MG63 (cell line): ENCODE results near the gene HYOU1. TPM values are rescaled to one million over a fixed set of nuclear protein-coding genes. Genes with fewer than 3 reads are reported as not detected.
A peak's percentile ranks its signal among the peaks of the same experiment; 100 is the strongest.
"Not testable (repeated sequence)": the region's sequence is repeated elsewhere in the genome, so short reads cannot be mapped to it uniquely, and the experiment has no call there.

Experiments used
- DNase-seq: peaks from one replicate; pipeline ENCODE4 v3.0.0-alpha.2; 2020
- H3K27me3 ChIP-seq: fragments of 250-450 bp; sonication (Bioruptor Pico); 2 replicates; pipeline ENCODE4 v1.5.1; 2020; ENCODE audit warnings: mild to moderate bottlenecking, moderate library complexity
- H3K36me3 ChIP-seq: fragments of 250-450 bp; sonication (Bioruptor Pico); 2 replicates; pipeline ENCODE4 v1.5.1; 2020; ENCODE audit warnings: mild to moderate bottlenecking, moderate library complexity
- H3K4me3 ChIP-seq: fragments of 250-450 bp; sonication (Bioruptor Pico); 2 replicates; pipeline ENCODE4 v1.5.1; 2020; ENCODE audit warnings: mild to moderate bottlenecking, moderate library complexity
- H3K9me3 ChIP-seq: fragments of 250-450 bp; sonication (Bioruptor Pico); 2 replicates; pipeline ENCODE4 v1.5.1; 2020; ENCODE audit warnings: mild to moderate bottlenecking, moderate library complexity
- total RNA-seq: library from RNA; depleted of rRNA; stranded (reverse); fragments of >200 nt; shearing (Covaris generic); gene quantifications from 2 replicates; pipeline ENCODE4 v1.2.3, GENCODE V29; 2014; ENCODE audit warnings: low replicate concordance; rRNA removed

HYOU1 gene
- 137 and 228 TPM in 2 replicates for total RNA-seq

DNA sequence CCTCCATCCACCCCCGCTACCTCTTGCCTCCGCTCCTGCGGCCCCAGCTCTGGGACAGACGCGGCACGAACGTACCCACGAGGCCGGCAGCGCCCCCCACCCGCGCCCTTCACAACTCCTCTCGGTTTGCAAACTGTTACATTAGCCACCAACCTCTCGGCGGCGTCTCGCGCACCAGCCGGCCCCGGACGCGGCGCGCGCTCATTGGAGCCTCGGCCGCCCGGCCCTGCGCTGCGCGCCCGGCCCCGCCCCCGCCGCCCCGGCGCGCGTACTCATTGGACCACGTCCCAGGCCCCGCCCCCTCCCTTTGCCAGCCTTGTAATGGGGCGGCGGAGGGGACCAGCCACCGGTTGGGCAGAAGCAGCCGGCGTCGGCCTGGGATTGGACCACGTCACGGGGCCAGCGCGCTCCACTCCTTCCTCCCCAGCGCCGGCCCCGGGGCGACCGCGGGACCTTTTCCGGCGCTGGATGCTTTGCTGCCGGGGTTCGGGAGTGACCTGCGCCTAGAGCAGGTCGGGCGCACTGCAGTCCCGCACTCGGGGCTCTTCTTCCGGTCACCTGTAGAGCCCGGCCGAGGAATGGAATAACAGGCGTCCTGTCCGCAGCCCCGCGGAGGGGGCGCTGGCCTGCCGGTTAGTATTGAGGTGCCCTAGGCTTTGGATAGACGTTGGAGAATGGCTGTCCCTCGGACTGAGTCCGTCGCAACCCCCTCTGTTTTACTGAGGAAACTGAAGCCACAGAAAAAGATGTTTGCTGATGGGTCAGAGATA lies at the start of gene HYOU1:
Gene HYOU1, minus strand, starts transcription at position 206 of the 770 bp plus-strand sequence. CDS start 1,045 bp downstream, outside the sequence.
- H3K4me3 ChIP-seq, result peak within 1 kb of the TSS; percentile 92
- peaks cover 39% of the 10 kb centered on the region for H3K36me3 ChIP-seq
- peak; percentile 97 for DNase-seq
- H3K9me3 ChIP-seq, result no peaks in the 10 kb centered on the region
- H3K27me3 ChIP-seq, result no peaks in the 10 kb centered on the region

- DNase-seq, result no peak
- H3K36me3 ChIP-seq, result peaks cover 6% of the 10 kb centered on the region
- no peaks in the 10 kb centered on the region for H3K9me3 ChIP-seq
- H3K4me3 ChIP-seq, result no peak overlapping the region
- no peaks in the 10 kb centered on the region for H3K27me3 ChIP-seq
Measured at GRCh38 chr11:119103793-119104192, 46.8 kb upstream of the HYOU1 start.

DNA sequence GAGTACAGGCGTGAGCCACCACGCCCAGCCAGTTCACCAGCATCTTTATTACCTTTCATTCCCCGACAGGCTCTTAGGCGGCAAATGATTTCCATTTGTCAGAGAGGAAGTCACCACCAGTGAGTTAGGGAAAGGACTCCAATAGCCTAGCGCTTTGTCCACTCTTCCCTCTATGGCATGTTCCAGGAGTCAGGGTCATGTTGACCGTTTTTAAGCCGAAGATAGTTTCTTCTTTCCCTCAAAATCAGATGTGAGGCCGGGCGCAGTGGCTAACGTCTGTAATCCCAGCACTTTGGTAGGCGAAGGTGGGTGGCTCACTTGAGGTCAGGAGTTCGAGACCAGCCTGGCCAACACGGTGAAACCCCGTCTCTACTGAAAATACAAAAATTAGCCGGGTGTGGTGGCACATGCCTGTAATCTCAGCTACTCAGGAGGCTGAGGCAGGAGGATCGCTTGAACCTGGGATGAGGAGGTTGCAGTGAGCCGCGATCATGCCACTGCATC lies 46.2 kb upstream of the HYOU1 start:
- H3K27me3 ChIP-seq, H3K9me3 ChIP-seq, DNase-seq: not testable (repeated sequence)
- H3K4me3 ChIP-seq, result peak overlapping the region; percentile 97
- peaks cover 12% of the 10 kb centered on the region for H3K36me3 ChIP-seq

DNA sequence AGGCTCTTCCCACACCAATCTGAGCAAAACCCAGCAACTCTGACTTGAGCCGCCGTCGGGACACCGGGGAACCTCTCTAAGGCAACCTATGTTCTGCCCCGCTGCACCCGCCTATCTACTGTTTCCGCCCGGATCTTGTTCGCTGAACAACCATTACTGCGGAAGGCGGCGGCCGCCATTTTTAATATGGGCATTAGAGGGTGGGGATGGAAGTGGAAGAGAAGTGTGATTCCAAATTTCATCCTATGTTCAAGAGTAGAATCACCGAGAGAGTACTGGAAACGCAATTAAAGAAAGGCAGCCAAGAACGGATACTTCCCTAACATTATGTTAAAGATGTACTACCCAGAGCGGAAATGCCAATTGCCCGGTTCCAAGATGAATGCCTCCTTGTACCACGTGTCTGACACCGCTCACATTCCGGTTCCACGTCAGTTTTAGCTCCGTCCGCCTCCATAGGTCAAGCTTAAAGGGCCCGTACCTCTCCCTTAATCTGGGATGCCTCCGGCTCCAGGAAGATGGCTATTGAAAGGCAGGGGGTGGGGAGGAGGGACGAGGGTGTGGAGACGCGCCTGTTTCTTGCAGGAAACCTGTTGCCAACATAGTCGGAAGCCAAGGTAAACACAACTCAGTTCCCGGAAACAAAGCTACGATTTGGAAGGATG lies 44.9 kb upstream of the HYOU1 start, which contains the start of gene DPAGT1:
Gene DPAGT1, minus strand, starts transcription at position 95 of the 665 bp plus-strand sequence. CDS start 198 bp downstream, outside the sequence.
- Histone ChIP-seq H3K36me3 (peaks cover 25% of the 10 kb centered on the region), H3K27me3 (no peaks in the 10 kb centered on the region), H3K4me3 (peak within 1 kb of the TSS; percentile 97), H3K9me3 (no peaks in the 10 kb centered on the region)
- DNase-seq, result peak; percentile 97

DNA sequence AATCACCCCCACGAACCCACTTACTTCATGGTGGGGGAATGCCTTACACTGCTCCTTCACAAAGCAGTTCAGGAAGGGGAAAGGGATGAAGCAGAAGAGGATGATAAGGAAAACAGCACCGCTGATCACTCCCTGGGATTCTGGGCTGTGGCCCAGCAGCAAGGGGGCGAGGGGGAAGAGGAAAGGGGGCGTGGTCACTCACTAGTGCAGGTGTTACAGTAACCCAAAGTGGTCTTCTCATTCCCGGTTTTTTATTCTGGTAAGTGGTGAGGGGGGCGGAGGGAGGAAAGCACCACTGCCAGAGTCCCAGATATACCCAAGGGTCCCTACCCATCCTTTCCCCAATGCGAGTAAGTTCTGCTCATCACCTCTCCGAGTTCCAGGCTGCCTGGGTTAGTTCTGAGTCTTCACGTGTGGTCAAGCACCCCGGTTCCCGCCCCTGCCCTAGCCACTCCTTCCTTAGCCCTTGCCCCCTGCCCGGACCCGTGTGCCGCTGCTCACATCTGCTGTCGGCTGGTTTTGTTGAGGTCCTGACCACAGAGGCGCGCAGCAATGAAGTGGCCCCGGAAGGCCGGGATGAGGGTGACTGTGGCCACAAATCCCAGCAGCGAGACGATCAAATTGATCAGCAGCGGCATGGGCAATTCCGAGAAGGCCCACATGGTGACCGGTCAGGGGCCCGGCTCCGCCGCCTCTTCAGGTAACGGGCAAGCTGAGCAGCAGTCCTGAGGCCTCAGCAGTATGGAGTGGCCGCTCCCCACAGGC lies 44.2 kb upstream of the HYOU1 start:
- peaks cover 32% of the 10 kb centered on the region for H3K36me3 ChIP-seq
- no peaks in the 10 kb centered on the region for H3K9me3 ChIP-seq
- H3K4me3 ChIP-seq, result peak overlapping the region; percentile 97
- DNase-seq, result peak; percentile 60
- no peaks in the 10 kb centered on the region for H3K27me3 ChIP-seq

DNA sequence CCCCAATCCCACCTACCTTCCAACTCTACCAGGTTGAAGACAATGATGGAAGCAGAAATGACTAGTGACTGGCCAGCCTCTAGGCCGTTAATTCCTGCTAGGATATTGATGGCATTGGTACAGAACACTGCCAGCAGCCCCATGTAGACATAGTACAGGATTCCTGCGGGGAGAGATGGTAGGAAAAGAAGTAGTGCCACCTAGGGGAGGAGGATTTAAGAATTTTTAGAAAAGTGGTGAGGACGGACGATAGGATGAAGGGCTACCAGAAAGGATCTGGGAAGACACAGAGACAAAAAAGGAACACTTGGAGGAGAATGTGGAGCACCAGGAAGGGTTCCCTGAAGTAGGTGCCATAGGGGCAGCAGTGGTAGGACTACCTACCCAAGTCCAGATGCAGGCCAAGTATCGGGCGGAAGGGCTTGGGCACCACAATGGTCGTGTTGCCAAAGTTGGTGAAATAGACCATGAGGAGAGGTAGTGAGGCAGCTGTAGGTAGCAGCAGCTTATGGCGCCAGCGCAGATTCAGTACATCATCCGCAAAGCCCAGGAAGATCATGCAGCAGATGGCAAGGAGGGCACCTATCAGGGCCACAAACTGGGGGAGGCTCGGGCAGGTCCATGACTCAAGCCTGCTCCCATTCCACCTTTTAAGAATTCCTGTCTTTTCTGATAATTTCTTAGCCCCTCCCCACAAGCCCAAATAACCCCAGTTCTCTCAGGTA lies 43.4 kb upstream of the HYOU1 start:
- peak; percentile 34 for DNase-seq

GRCh38 chr11:119099711-119100110 lies 42.7 kb upstream of the HYOU1 start:
- Histone ChIP-seq H3K36me3 (peaks cover 40% of the 10 kb centered on the region), H3K27me3 (no peaks in the 10 kb centered on the region), H3K4me3 (no peak overlapping the region; the same call in 1 of the 2 replicates), H3K9me3 (no peaks in the 10 kb centered on the region)
- DNase-seq, result no peak

More for the DNA sequence above, 43.4 kb upstream of the HYOU1 start:
- peaks cover 35% of the 10 kb centered on the region for H3K36me3 ChIP-seq
- no peaks in the 10 kb centered on the region for H3K9me3 ChIP-seq
- peak overlapping the region; percentile 97 for H3K4me3 ChIP-seq
- H3K27me3 ChIP-seq, result no peaks in the 10 kb centered on the region

- peak; percentile 99 for DNase-seq
- no peaks in the 10 kb centered on the region for H3K9me3 ChIP-seq
- no peaks in the 10 kb centered on the region for H3K27me3 ChIP-seq
- H3K4me3 ChIP-seq, result peak overlapping the region; percentile 79
- H3K36me3 ChIP-seq, result peaks cover 74% of the 10 kb centered on the region
Measured at GRCh38 chr11:119095066-119095880, 38.3 kb upstream of the HYOU1 start.

- H3K36me3 ChIP-seq, result peaks cover 71% of the 10 kb centered on the region
- no peaks in the 10 kb centered on the region for H3K9me3 ChIP-seq
- peak; percentile 78 for DNase-seq
- H3K27me3 ChIP-seq, result no peaks in the 10 kb centered on the region
- peak overlapping the region; percentile 79 for H3K4me3 ChIP-seq
Measured at GRCh38 chr11:119094816-119095065, 37.7 kb upstream of the HYOU1 start.

DNA sequence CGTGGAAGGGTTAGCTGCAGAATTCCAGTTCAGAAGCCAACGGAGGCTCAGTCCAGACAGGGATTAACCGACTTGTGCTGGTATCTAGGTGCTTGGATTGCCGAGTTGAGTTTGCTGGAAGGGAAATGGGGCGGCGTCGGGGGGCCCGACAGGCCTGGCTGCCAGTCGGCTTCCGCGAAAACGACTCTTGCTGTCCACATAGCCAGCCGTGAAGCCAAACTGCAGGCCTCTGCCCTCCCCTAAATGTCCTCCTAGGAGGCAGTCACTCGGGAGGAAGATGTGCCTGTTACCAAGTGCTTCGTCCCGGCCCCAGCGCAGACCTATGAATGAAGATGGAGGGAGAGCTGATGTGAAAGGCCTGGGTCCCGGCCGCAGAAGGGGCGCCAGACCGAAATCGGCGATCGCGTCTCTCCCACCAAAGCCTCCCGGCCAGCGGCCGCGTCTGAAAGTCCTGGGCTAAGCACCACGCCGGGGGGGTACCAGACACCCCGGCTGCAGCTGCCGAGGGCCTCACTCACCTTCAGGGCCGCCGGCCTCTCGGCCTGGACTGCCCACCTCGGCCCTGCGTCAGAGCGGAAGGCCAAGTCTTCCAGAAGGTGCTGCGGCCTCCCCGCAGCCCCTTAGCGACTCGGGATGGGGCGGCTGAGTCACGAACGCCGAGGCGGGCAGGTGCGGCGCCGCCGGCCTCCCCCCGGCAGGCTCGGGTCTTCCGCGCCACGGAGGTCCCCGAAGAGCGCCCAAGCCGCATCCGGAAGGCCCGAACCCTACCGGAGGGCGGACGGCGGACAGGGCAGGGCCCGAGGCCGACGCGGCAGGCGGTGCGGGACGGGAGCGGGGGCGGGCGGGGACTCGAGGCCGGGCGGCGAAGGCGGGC lies 37.2 kb upstream of the HYOU1 start:
- no peaks in the 10 kb centered on the region for H3K9me3 ChIP-seq
- no peaks in the 10 kb centered on the region for H3K27me3 ChIP-seq
- peak; percentile 19 for DNase-seq
- H3K4me3 ChIP-seq, result peak overlapping the region; percentile 79
- peaks cover 71% of the 10 kb centered on the region for H3K36me3 ChIP-seq

DNA sequence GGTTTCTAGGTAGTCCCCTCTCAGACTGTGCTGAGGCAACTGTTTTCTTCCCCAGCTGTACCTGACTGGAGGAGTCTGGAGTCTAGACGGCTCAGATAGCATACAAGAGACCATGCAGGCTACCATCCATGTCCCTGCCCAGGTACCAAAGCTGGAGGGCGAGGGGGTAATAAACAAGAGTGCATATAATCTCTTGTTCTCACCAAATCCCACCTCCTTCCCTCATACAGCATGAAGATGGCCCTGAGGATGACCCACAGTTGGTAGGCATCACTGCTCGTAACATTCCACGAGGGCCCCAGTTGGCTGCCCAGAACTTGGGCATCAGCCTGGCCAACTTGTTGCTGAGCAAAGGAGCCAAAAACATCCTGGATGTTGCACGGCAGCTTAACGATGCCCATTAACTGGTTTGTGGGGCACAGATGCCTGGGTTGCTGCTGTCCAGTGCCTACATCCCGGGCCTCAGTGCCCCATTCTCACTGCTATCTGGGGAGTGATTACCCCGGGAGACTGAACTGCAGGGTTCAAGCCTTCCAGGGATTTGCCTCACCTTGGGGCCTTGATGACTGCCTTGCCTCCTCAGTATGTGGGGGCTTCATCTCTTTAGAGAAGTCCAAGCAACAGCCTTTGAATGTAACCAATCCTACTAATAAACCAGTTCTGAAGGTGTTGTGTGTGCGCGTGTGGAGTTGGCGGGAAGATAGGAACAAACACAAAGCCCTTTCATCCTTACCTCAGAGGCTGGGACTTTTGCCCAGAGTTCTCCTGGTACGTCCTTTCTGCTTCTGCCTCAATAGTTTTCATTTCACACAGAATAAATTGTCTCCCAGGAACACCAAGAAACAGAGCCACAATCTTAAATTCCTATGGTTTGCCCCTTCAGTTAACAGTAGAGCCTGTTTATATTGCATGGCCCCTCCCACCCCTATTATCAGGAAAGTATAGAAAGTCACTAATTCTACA lies 36.2 kb upstream of the HYOU1 start:
- peak; percentile 36 for DNase-seq
- Histone ChIP-seq H3K36me3 (peaks cover 63% of the 10 kb centered on the region), H3K9me3 (no peaks in the 10 kb centered on the region), H3K4me3 (peak overlapping the region; percentile 79), H3K27me3 (no peaks in the 10 kb centered on the region)

GRCh38 chr11:119091966-119092879 lies 35.2 kb upstream of the HYOU1 start:
- no peak for DNase-seq
- peaks cover 54% of the 10 kb centered on the region for H3K36me3 ChIP-seq
- peak overlapping the region; percentile 79 for H3K4me3 ChIP-seq
- no peaks in the 10 kb centered on the region for H3K9me3 ChIP-seq
- no peaks in the 10 kb centered on the region for H3K27me3 ChIP-seq

- Histone ChIP-seq H3K9me3 (no peaks in the 10 kb centered on the region), H3K27me3 (no peaks in the 10 kb centered on the region), H3K36me3 (peaks cover 43% of the 10 kb centered on the region), H3K4me3 (no peak overlapping the region)
- DNase-seq, result no peak
Measured at GRCh38 chr11:119091178-119091577, 34.2 kb upstream of the HYOU1 start.
